GM06990 (cell line): ENCODE data around the gene GJA8.

Experiments
- DNase-seq: peaks from one replicate; pipeline ENCODE4 v3.0.0-alpha.2; 2011; ENCODE audit not compliant: insufficient read length; ENCODE audit errors: extremely low read depth
- H3K27me3 ChIP-seq: replicated peaks from 2 replicates; pipeline ENCODE4 v1.6.0; 2011; ENCODE audit warnings: low read length; ENCODE audit not compliant: control insufficient read depth, insufficient read depth
- H3K36me3 ChIP-seq: 2 replicates; pipeline ENCODE4 v1.5.1; 2011; ENCODE audit warnings: low read length; ENCODE audit not compliant: control insufficient read depth, insufficient read depth
- H3K4me3 ChIP-seq: replicated peaks from 2 replicates; pipeline ENCODE4 v1.5.1; 2011; ENCODE audit warnings: low read depth, mild to moderate bottlenecking, control low read depth, low read length
- TF ChIP-seq, protein P1 (sequence below): IDR thresholded peaks from 2 replicates; pipeline ENCODE4 v1.5.1; 2011; ENCODE audit warnings: low read length, control low read depth, mild to moderate bottlenecking, inconsistent platforms; ENCODE audit not compliant: insufficient read depth, poor library complexity, severe bottlenecking

GJA8 gene

DNA sequence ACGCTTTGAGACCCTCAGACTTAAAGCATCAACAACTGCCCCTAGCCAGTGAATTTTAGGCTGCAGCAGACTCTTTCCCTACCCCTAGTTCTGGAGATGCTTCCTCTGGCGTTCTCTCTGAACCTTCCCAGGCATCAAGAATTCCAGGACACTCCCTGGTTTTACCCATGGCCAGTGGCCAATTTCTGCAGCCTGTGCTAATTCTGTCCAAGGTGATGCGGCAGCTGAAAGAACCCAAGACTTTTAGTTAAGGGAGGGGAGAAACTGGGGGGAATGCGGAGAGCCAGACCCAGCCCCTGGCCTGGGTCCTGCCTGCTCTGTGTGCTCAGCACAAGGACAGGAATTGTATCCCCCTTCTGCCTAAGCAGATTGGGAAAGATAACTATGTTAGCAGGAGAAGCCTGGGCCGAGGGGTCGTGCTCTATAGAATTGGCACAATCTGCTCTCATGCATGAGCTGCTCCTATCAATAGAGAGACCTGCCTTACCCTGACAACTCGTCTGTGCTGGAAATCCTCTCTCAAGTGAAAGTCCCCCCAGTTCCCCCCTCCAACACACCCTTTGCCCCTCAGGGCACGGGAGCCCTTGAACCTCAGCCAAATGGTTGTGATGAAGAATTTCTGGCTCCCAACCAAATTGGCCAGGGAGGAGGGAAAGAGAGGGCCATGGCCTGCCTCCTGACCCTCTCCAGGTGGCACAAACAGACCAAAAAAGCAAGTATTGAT is 5.4 kb upstream of the GJA8 start:
- Histone ChIP-seq H3K4me3 (no peak overlapping the region), H3K27me3 (no peaks in the 10 kb centered on the region), H3K36me3 (no peaks in the 10 kb centered on the region)
- TF ChIP-seq, protein P1, sequence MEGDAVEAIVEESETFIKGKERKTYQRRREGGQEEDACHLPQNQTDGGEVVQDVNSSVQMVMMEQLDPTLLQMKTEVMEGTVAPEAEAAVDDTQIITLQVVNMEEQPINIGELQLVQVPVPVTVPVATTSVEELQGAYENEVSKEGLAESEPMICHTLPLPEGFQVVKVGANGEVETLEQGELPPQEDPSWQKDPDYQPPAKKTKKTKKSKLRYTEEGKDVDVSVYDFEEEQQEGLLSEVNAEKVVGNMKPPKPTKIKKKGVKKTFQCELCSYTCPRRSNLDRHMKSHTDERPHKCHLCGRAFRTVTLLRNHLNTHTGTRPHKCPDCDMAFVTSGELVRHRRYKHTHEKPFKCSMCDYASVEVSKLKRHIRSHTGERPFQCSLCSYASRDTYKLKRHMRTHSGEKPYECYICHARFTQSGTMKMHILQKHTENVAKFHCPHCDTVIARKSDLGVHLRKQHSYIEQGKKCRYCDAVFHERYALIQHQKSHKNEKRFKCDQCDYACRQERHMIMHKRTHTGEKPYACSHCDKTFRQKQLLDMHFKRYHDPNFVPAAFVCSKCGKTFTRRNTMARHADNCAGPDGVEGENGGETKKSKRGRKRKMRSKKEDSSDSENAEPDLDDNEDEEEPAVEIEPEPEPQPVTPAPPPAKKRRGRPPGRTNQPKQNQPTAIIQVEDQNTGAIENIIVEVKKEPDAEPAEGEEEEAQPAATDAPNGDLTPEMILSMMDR, result no peak
- DNase-seq, result no peak

DNA sequence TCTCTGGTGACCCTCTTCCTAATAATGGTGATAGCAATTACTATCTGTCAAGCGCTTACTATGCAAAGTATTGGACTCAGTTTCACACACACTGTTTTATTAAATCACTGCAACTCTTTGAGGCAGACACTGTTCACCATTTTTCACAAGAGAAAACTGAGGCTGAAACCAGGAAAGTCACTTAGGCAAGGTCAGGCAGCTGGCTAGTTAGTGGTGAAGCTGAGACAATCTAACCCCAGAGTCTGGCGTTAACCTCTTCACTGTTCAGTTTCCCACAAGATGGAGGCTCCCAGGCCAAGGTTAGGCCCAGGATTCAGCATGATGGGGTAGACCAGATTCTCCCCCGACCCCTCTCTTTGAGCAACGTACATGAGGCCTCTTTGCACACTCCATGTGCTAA is 4.8 kb upstream of the GJA8 start:
- DNase-seq, result no peak
- Histone ChIP-seq H3K36me3 (no peaks in the 10 kb centered on the region; the same call in 1 of the 2 replicates), H3K27me3 (no peaks in the 10 kb centered on the region), H3K4me3 (no peak overlapping the region)
- TF ChIP-seq, protein P1, result no peak

DNA sequence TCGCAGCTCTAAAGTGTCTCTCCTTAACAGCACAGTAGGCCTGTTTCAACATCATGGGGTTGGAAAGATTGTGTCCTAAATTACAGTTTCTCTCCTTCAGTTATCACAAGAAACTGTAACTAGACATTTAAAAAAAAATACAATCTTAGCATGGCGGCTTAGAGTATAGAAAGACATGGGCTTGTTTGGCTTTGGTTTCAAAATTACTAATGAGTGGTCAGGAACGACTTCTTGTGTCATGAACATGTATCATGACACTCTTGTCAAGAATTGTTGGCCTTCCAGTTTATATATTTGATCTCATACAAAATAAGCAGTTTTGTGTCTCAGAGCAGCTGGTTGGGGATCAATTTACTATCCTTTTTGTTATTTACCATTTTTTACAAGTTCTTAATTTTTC is 2.1 kb downstream of the GJA8 start:
- Histone ChIP-seq H3K4me3 (no peak overlapping the region), H3K36me3 (no peaks in the 10 kb centered on the region; the same call in 1 of the 2 replicates), H3K27me3 (no peaks in the 10 kb centered on the region)
- TF ChIP-seq, protein P1, result no peak
- DNase-seq, result no peak

DNA sequence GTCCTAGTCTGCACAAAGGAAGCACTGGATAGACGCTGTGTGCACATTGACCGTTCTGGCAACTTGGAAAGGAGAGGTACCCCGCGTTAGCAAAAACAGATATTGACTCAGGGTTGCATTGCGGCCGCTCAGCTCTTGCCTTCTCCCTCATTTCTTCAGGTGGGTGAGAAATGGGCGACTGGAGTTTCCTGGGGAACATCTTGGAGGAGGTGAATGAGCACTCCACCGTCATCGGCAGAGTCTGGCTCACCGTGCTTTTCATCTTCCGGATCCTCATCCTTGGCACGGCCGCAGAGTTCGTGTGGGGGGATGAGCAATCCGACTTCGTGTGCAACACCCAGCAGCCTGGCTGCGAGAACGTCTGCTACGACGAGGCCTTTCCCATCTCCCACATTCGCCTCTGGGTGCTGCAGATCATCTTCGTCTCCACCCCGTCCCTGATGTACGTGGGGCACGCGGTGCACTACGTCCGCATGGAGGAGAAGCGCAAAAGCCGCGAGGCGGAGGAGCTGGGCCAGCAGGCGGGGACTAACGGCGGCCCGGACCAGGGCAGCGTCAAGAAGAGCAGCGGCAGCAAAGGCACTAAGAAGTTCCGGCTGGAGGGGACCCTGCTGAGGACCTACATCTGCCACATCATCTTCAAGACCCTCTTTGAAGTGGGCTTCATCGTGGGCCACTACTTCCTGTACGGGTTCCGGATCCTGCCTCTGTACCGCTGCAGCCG is 5.4 kb downstream of the GJA8 start:
- Histone ChIP-seq H3K4me3 (no peak overlapping the region), H3K27me3 (no peaks in the 10 kb centered on the region), H3K36me3 (no peaks in the 10 kb centered on the region)
- TF ChIP-seq, protein P1, result no peak
- DNase-seq, result no peak

DNA sequence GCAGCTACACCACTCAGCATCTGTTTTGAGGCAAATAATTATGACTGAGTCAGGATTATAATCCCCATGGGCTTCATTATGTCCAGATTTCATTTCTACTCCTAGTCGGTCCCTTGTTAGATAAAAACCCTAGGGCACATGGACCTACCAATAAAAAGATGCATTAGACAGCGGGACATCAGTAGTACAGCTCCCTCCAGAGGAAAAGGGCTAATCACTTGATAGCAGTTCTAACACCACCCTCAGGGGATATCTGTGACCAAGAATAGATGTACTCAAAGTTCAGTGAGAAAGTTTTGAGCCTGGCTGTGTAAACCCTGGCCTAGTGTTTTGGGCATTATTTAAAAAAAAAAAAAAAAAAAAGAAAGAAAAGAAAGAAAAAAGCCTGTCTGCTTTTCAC is 10.0 kb downstream of the GJA8 start:
- Histone ChIP-seq H3K27me3 (no peaks in the 10 kb centered on the region; the same call in 1 of the 2 replicates), H3K36me3 (no peaks in the 10 kb centered on the region), H3K4me3 (no peak overlapping the region)
- DNase-seq, result no peak
- TF ChIP-seq, protein P1, result no peak
